Skeletal muscle tissue (tissue), 4 donors: ENCODE measurements around the gene NANOS1. TPM values are rescaled to one million over a fixed set of nuclear protein-coding genes. Genes with fewer than 3 reads are reported as not detected.
A peak's percentile ranks its signal among the peaks of the same experiment; 100 is the strongest.
"Not testable (repeated sequence)": the region's sequence is repeated elsewhere in the genome, so short reads cannot be mapped to it uniquely, and the experiment has no call there.

Source experiments
- H3K27ac ChIP-seq: one replicate; pipeline ENCODE4 v1.7.0; 2013; ENCODE audit warnings: mild to moderate bottlenecking, low read depth, low read length, inconsistent platforms
- H3K27me3 ChIP-seq, 3 donors: one replicate each; pipeline ENCODE4 v1.7.0; 2013; ENCODE audit warnings: low read length in 3 of 3; ENCODE audit not compliant: control insufficient read depth in 3 of 3, insufficient read depth in 3 of 3
- H3K36me3 ChIP-seq, 3 donors: one replicate each; pipeline ENCODE4 v1.7.0; 2013; ENCODE audit warnings: low read length in 3 of 3; ENCODE audit not compliant: control insufficient read depth in 3 of 3, insufficient read depth in 3 of 3
- H3K4me1 ChIP-seq, 3 donors: one replicate each; pipeline ENCODE4 v1.7.0; 2013; ENCODE audit warnings: low read length in 3 of 3, mild to moderate bottlenecking in 3 of 3; ENCODE audit not compliant: control insufficient read depth in 3 of 3, insufficient read depth in 3 of 3
- H3K4me3 ChIP-seq, 3 donors: one replicate each; pipeline ENCODE4 v1.7.0; 2013; ENCODE audit warnings: low read length in 3 of 3
- H3K9ac ChIP-seq, 3 donors: one replicate each; pipeline ENCODE4 v1.7.0; 2013; ENCODE audit warnings: low read length in 3 of 3, mild to moderate bottlenecking in 3 of 3, moderate library complexity in 2 of 3, low read depth in 1 of 3
- H3K9me3 ChIP-seq, 3 donors: one replicate each; pipeline ENCODE4 v1.7.0; 2013; ENCODE audit warnings: low read length in 3 of 3; ENCODE audit not compliant: control insufficient read depth in 3 of 3
- total RNA-seq: library from RNA; depleted of rRNA; stranded (reverse); fragments of >200 nt; gene quantifications from one replicate; pipeline ENCODE4 v1.2.3, GENCODE V29; 2014
- donor health status: Osteomylitis.

The NANOS1 gene
- total RNA-seq, 1 donor from 2014 or later, result 2.6 TPM

DNA sequence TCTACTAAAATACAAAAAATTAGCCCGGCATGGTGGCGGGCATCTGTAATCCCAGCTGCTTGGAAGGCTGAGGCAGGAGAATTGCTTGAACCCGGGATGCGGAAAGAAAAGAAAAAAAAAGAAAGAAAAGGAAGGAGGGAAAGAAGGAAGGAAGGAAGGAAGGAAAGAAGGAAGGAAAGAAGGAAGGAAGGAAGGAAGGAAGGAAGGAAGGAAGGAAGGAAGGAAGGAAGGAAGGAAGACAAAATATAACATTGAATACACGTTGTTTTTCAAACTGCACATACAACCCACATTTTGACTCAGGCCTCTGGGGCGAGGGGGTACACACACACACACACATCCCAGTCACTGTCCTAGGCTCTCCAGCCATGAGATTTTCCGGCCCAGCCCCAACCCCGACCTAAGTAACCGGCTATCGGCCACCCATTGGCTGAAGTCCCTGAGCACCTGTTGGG is 1.0 kb upstream of the NANOS1 start:
- H3K36me3 ChIP-seq, H3K27me3 ChIP-seq, H3K9me3 ChIP-seq: not testable (repeated sequence)
- H3K9ac ChIP-seq, result peak overlapping the region; percentile 51 to 74 (median 73)
- H3K4me3 ChIP-seq, result peak overlapping the region; percentile 62 to 67 (median 65)
- peaks cover 22 to 49% (median 33%) of the 10 kb centered on the region in 3 donors for H3K4me1 ChIP-seq
- H3K27ac ChIP-seq, result peak overlapping the region; percentile 69

DNA sequence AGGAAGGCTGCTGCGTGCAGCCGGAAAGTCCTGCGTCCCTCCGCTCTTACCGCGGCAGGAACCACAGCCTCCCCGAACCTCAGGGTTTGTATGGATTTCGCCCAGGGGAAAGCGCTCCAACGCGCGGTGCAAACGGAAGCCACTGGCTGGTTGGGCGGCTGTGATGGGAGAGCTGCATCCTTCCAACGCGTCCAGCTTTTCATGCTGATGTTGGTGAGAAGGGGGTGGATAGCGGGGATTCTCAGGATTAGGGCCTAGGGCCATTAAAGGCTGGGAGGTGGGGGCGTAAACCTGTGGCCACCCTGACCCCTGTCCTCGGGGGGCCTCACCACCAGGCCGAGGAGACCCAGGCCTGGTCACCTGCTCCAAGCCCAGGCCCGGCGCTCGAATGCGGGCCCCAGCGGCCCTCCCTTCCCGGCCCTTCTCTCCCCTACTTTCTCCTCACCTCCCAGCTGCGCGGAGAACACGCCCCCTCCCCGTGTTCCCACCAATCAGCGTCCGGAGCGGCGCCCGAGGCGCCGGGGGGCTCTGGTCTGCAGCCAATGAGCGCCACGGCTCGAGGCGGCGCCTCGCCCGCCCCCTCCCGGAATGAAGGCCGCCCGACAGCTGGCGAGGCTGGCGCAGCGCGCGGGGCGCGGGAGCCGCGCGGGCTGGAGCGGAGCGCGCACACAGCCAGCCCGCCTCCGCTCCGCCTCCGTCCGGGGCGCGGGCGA is 458 bp upstream of the NANOS1 start:
- Histone ChIP-seq H3K9me3 (no peaks in the 10 kb centered on the region), H3K36me3 (peaks cover 0 to 5% (median 3%) of the 10 kb centered on the region in 3 donors), H3K4me1 (peaks cover 22 to 49% (median 33%) of the 10 kb centered on the region in 3 donors), H3K27me3 (no peaks in the 10 kb centered on the region), H3K9ac (peak overlapping the region; percentile 51 to 74 (median 73)), H3K27ac (peak overlapping the region; percentile 69), H3K4me3 (peak overlapping the region; percentile 62 to 67 (median 65))

DNA sequence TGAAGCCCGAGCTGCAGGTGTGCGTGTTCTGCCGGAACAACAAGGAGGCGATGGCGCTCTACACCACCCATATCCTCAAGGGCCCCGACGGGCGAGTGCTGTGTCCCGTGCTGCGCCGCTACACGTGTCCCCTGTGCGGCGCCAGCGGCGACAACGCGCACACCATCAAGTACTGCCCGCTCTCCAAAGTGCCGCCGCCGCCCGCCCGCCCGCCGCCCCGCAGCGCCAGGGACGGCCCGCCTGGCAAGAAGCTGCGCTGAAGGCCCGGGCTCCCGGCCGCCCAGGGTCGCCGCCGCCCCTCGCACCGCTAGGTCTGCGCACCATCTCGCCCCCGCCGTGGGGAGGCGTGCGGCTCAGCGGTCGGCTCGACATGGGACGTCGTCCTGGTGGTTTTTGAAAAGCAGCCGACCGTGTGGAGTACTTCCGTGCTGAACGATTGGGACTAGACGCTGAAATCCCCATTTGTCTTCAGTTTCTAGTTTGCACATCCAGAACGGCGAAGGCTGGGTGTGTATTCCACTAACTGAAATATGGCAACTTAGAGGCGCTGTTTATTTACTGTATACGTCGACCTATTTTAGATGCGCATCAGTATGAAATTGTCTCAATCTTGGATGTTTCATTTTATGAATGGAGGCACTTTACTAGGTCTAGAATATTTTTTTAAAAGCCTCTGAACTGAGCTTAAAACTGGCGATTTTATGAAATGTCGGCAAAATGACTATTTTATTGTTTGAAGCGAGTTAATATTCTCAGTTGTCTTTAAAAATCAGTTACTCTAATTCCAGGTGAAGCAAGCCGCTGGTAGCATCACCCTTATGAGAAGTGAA is 1.1 kb downstream of the NANOS1 start:
- no peaks in the 10 kb centered on the region for H3K27me3 ChIP-seq
- H3K9ac ChIP-seq, result peak overlapping the region; percentile 0 to 66 (median 40)
- peak overlapping the region; percentile 57 to 68 (median 60) for H3K4me3 ChIP-seq
- no peaks in the 10 kb centered on the region for H3K9me3 ChIP-seq
- H3K36me3 ChIP-seq, result peaks cover 0 to 13% (median 11%) of the 10 kb centered on the region in 3 donors
- H3K27ac ChIP-seq, result no peak overlapping the region
- H3K4me1 ChIP-seq, result peaks cover 16 to 41% (median 25%) of the 10 kb centered on the region in 3 donors

DNA sequence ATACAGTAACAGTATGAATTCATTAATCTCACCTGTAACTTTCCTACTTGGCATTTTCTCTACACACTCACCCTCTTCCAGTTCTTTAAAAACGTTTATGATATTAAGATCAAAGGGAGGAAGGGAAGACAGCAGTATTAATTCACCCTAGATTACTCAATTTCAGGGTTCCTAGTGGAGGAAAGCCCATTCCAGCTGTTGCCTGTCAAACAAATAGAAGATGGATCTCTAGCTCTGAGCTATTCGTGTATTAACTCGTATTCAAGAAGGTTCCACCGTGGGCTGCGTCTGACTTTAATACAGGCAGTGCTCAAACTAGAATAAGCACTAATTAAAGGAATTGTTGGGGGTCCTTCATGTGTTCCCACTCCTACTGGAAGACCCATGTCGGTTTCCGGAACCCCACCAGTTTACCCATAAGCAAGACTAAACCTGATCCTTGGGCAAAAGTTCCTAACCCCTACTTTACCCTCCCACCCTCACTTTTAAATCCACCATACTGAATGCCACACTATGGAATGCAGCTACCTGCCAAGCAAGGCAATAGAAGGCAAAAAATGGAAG is 2.1 kb downstream of the NANOS1 start:
- Histone ChIP-seq H3K27me3 (no peaks in the 10 kb centered on the region), H3K4me3 (peak overlapping the region in 2 of 3 donors; percentile 6 to 33), H3K4me1 (peaks cover 16 to 33% (median 18%) of the 10 kb centered on the region in 3 donors), H3K27ac (peak overlapping the region; percentile 18), H3K9me3 (no peaks in the 10 kb centered on the region), H3K9ac (peak overlapping the region in 1 of 3 donors; percentile 66), H3K36me3 (peaks cover 0 to 20% (median 11%) of the 10 kb centered on the region in 3 donors)

DNA sequence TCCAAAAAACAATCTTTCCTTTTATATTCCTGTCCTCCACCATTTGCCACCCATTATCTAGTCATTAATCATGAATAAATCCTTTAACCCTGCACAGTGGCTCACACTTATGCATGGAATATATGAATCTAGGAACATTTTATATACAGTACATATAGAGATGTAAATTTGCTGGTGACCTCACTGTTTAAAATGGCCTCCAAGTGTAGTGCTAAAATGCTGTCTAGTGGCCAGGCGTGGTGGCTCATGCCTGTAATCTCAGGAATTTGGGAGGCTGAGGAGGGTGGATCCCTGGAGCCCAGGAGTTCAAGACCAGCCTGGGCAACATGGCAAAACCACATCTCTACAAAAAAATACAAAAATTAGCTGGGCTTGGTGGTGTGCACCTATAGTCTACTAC is 9.6 kb downstream of the NANOS1 start:
- Histone ChIP-seq H3K9me3 (no peaks in the 10 kb centered on the region), H3K36me3 (peaks cover 56 to 73% (median 69%) of the 10 kb centered on the region in 3 donors), H3K9ac (no peak overlapping the region), H3K27me3 (no peaks in the 10 kb centered on the region), H3K4me1 (no peaks in the 10 kb centered on the region), H3K4me3 (no peak overlapping the region), H3K27ac (no peak overlapping the region)

DNA sequence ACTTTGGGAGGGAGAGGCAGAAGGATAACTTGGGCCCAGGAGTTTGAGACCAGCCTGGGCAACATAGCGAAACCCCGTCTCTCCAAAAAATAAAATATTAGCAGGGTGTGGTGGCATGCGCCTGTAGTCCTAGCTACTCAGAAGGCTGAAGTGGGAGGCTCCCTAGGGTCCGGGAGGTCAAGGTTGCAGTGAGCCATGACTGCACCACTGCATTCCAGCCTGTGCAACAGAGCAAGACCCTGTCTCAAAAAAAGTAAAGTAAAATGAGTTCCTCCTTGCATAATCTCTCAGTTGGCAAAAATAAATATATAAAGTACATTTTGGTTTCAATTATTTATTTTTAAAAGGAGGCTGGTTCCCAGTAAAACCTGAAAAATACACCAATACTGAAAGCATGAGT is 11.8 kb downstream of the NANOS1 start:
- no peak overlapping the region for H3K4me3 ChIP-seq
- no peaks in the 10 kb centered on the region for H3K9me3 ChIP-seq
- peaks cover 64 to 80% (median 69%) of the 10 kb centered on the region in 3 donors for H3K36me3 ChIP-seq
- no peak overlapping the region for H3K27ac ChIP-seq
- no peaks in the 10 kb centered on the region for H3K27me3 ChIP-seq
- no peaks in the 10 kb centered on the region for H3K4me1 ChIP-seq
- H3K9ac ChIP-seq, result no peak overlapping the region

DNA sequence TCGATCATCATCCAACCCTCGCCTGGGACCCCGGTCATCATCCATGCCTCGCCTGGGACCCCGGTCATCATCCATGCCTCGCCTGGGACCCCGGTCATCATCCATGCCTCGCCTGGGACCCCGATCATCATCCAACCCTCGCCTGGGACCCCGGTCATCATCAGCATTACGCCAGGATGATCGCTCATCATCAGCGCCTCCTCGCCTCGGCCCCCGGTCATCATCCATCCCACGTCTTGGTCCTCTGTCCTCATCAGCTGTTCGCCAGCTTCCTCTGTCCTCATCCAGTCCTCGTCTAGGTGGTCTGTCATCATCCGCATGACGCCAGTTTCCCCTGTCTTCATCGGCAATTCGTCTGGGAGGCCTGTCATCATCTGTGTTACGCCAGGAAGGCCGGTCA is 12.7 kb downstream of the NANOS1 start:
- H3K27me3 ChIP-seq, result no peaks in the 10 kb centered on the region
- H3K9me3 ChIP-seq, result no peaks in the 10 kb centered on the region
- H3K9ac ChIP-seq, result no peak overlapping the region
- no peak overlapping the region for H3K4me3 ChIP-seq
- H3K4me1 ChIP-seq, result no peaks in the 10 kb centered on the region
- no peak overlapping the region for H3K27ac ChIP-seq
- H3K36me3 ChIP-seq, result peaks cover 60 to 73% (median 63%) of the 10 kb centered on the region in 3 donors

DNA sequence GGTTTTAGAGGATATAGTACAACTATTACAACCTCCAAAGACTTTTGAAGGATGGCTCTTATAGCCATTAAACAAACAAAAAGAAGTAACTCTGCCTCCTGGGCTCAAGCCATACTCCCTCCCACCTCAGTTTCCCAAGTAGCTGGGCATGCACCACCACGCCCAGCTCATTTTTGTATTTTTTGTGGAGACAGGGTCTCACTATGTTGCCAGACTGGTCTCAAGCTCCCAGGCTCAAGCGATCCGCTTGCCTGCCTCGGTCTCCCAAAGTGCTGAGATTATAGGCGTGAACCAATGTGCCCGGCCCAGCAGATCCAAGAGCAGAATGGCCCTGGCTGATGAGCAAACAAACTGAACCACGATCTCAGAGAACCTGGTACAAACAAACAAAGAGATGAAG is 16.0 kb downstream of the NANOS1 start:
- Histone ChIP-seq H3K4me1 (no peaks in the 10 kb centered on the region), H3K27ac (no peak overlapping the region), H3K9me3 (no peaks in the 10 kb centered on the region), H3K27me3 (no peaks in the 10 kb centered on the region), H3K4me3 (no peak overlapping the region), H3K36me3 (peaks cover 62 to 79% (median 63%) of the 10 kb centered on the region in 3 donors), H3K9ac (no peak overlapping the region)

DNA sequence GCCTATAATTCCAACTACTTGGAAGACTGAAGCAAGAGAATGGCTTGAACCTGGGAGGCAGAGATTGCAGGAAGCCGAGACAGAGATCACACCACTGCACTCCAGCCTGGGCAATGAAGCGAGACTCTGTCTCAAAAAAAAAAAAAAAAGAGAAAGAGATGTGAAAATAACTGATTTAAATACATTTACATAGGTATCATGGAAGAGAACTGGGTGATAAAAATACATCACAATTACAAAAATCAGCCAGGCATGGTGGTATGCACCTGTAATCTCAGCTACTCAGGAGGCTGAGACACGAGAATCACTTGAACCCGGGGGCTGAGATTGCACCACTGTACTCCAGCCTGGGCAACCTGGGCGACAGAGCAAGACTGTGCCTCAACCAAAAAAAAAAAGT is 19.8 kb downstream of the NANOS1 start:
- H3K27me3 ChIP-seq, result no peaks in the 10 kb centered on the region
- no peaks in the 10 kb centered on the region for H3K9me3 ChIP-seq
- no peak overlapping the region for H3K9ac ChIP-seq
- H3K27ac ChIP-seq, result no peak overlapping the region
- peaks cover 53 to 79% (median 61%) of the 10 kb centered on the region in 3 donors for H3K36me3 ChIP-seq
- H3K4me1 ChIP-seq, result no peaks in the 10 kb centered on the region
- H3K4me3 ChIP-seq, result no peak overlapping the region
